HG03575 (cell line): ENCODE measurements around the gene JUNB.

ENCODE experiments used
- ATAC-seq: cut with Tn5 transposase; IDR thresholded peaks from one replicate; pipeline ENCODE4 v1.9.1; 2021; ENCODE audit not compliant: unreplicated experiment, insufficient number of reproducible peaks, low FRiP score; ENCODE audit errors: extremely low read depth

Gene JUNB

GRCh38 chr19:12770922-12771321 lies 20.4 kb upstream of the JUNB start:
- ATAC-seq = no peak

- no peak for ATAC-seq
These were observed 19.0 kb upstream of the JUNB start for GRCh38 chr19:12772323-12772722.

DNA sequence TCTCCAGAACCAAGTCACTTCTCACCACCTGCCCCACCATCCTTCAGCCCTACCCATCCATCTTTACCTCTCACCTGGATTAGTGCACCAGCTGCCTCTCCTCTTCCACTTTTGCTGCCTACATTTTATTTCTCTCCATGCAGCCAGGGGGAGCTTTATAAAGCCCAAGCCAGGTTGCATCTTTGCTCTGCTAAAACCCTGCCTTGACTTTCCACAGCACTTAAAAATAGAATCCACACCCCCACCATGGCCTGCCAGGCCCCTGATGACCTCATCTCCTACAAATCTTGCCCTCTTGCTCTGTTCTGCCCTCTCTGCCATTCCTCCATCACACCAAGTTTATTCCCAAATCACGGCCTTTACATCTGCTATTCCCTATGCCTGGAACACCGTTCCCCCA lies 17.7 kb upstream of the JUNB start:
- no peak for ATAC-seq

GRCh38 chr19:12774588-12775555 lies 16.4 kb upstream of the JUNB start, which contains the start of gene HOOK2:
HOOK2 (minus strand) TSS chr19:12775552; CDS start chr19:12775449, 103 bp downstream.
- ATAC-seq = no peak

- ATAC-seq = no peak
These were observed 13.9 kb upstream of the JUNB start for GRCh38 chr19:12777217-12778016.

GRCh38 chr19:12778017-12778904 lies 13.0 kb upstream of the JUNB start:
- ATAC-seq = no peak

- no peak for ATAC-seq
These were observed 12.5 kb upstream of the JUNB start for GRCh38 chr19:12778905-12779161.

DNA sequence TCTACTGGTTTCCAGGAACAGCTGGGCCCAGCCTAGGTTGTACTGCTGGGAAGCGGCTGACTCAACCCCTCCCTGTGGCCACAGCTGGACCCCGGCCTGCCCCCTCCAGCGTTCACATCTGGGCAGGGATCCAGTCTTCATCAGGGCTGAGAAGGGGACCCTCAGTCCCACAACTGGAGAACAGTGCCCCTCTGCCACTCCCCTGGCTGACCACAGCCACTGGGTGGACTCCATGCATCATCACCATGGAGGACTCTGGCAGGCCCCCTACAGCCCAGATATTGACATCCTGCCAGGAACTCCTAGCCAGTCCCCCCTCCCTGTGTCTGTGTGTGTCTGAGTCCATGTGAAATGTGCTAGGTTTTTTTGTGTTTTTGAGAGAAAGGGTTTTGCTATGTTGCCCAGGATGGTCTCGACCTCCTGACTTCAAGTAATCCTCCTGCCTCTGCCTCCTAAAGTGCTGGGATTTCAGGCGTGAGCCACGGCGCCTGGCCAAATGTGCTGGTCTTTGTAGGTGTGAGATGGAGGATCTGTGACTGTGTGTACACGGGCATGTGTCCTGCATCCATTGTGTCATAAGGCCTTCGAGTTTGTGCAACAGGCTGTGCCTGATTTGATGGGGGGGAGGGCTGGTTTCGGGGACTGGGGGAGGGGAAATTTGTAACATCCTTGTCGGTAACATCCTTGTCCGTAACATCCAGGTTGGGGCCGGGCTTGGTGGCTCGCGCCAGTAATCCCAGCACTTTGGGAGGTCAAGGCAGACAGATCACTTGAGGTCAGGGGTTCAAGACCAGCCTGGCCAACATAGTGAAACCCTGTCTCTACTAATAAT lies 11.9 kb upstream of the JUNB start:
- ATAC-seq = no peak

DNA sequence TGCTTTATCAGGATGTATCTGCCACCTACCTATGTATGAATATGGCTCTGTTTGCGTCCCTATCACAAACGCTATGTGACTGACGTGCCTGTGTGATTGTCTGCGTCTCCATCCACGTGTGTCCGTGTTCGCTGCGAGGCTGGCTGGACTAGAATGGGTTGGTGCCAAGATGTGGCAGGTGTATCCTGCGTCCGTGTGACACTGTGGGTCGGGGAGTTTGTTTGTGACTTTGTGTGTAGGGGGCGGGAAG lies 9.2 kb upstream of the JUNB start:
- ATAC-seq = no peak

DNA sequence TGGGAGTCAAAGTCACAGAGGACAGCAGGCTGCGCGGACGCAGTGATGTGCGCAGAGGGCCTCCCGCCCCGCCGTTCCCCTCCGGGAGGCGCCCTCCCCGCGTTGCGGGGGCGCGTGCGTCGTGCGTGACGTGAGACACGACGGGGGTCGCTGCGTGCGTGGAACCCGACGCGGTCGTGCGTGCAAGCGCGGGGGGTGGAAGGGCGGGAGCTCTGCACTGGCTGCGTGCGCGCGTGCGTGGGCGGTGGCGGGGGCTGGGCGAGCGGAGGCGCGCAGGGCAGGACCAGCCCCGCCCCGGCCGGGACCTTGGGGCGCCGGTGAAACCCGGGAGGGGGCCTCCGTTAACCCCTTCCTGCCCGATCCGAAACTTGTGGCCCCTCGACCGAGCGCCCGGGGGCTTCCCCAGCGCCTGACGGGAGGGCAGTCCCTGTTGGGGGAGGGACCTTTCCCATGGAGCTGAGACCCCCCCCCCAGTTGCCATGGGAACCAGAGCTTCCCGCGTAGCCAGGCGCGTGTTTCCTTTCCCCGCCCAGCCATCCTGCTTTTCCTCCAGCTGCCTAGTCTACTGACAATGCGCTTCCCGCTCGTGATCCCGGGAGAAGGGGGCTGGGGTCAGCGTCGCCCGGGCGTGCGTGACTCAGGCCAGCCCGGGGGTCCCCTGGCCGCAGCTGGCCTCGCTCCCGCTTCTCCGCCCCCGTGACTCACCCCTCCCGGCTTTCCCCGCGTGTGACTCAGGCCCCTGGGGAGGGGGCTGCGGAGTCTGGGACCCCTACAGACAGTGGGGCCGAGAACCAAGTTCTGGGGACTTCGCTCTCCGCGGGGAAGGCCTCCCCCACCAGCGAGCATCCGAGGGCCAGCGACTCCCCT lies 8.6 kb upstream of the JUNB start:
- ATAC-seq = no peak

DNA sequence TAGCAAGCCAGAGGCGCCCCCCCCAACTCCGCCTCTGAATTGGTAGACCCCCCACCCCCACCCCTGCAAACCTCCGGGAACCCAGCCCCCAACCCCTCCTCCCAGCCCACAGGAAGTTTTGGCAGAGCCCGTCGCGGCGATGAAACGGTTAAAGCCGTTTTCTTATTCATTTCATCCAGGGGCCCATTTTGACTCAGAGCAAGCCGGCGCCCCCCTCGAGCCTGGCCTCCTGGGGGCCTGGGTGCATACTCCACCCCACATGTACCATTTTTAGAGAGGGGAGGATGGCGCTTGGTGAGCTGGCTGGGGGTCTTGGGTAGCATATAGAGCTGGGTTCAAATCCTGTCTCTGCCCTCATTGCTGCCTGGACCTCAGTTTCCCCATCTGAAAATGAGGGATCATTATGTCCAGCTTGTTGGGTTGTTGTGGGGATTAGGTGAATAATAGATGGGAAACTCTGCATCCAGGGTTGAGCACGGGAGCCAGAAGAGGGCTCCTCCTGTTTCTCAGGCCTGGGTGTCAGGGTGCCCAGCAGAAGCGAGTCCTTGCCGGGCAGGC lies 7.9 kb upstream of the JUNB start:
- ATAC-seq = no peak

DNA sequence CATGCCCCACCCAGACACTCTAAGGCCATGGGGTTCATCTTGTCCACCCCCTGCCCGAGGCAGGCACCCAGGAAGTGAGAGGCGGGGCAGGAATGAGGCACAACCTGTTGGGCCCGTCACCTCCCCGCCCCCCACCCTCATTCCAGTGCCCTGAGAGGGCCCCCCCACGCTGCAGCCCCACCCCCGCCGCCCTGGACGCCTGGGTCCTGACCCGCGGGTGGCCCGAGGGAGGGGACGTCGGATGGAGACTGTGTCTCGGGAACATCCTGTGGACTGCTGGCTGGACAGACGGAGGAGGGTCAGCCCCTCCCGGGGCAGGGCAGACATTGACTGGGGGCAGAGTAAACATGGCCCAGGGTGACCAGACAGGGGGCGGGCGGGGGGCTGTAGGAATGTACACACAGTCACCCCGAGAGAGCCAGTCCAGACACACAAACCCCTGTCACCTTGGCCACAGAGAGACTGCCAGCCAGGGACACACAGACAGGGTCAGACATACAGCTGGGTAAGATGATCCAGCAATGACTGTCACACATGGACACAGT lies 7.4 kb upstream of the JUNB start:
- no peak for ATAC-seq

DNA sequence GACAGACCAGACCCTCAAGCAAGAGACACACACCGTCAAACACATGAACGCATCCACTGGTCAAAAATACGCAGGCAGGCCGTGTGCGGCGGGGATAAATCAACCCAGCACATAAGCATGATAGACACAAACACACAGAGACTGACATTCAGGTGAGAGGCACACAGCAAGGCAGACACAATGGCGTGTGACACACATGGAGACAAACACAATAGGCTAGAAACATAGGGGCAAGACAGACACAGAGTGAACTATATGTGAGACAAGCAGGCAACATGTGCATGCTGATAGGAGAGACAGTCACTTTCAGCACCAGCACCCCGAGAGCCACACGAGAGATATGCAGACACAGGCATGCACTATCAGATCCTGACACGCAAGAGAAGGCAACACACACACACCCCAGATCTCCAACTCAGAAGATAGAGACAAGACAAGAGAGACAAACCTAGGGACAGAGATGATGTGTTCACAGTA lies 6.9 kb upstream of the JUNB start:
- ATAC-seq = no peak

DNA sequence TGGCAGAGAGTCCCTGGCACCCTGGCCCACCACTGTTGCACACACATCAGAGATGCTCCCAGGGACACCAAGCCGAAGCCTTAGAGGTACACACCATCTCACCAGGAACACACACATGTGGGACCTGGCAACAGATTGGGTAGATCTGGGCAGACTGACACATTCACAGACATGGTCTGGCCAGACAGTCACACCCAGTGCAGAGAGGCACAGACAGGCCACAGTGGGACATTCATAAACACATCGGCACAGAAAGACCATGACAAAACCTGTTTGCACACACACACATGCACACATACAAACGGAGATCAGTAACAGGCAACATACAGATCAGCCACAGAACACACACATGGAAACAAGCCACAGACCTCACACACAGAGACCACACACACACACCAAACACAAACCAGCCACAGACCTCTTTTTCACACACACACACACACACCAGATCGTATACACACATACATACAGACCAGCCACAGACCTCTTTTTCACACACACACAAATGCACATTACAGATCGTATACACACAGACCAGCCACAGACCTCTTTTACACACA lies 6.3 kb upstream of the JUNB start:
- no peak for ATAC-seq

DNA sequence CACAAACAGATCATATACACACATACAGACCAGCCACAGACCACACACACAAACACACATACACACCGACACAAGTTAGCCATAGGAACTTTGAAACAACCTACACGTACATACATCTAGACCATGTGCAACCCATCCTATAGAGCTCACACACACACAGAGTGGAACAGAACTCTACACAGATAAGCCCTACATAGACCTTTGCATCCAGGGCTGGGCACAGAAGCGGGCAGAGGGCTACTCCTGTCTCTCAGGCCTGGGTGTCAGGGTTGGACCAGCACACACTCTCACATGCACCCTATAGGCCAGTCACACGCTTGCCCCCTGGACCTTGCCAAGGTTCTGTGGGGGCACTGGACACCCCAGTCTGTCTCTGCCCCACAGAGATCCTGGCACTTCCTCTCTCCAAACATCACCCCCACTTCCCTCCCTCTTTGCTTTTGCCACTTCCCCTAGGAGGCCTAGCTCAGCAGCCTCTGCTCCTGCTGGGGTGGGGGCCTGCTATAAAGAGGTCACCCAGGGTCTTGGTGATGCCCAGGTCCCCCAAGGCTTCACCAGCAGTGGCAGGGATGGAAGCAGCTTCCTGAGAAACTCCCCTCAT lies 5.8 kb upstream of the JUNB start:
- no peak for ATAC-seq

- no peak for ATAC-seq
These were observed 5.0 kb upstream of the JUNB start for GRCh38 chr19:12786141-12786870.
